Measurements from ENCODE around the gene FRMPD2. TPM values are rescaled to one million over a fixed set of nuclear protein-coding genes. Genes with fewer than 3 reads are reported as not detected.

FRMPD2 gene
- total RNA-seq, 1 experiment from 2014 or later = 0.30 TPM

DNA sequence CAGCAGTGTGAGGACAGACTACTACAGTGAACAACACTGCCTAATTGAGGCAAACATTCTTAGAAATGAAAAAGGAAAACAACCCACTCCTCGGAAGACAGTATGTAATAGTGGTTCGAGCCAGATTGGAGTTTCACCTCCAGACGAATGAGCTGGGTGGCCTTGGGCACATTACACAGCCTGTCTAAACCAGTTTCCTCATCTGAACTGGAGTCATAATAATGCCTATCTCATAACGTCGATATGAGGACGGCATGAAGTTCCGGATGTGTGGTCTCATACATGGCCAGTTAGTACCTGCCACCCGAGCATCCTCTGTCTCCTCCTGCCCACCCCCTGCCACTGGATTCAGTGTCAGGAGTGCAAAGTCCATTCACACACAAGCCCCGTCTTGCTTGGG lies 15.8 kb upstream of the FRMPD2 start:
- no TSS peak for BruUV-seq (replicated peaks)
- H3K4me2 ChIP-seq (ENCODE audit: low read length) = no peak overlapping the region
- no peak for ATAC-seq
- TF ChIP-seq CTCF (IDR thresholded peaks at IDR 0.05 in 2 of 3, conservative IDR thresholded peaks at IDR 0.05 in 1 of 3; ENCODE audit: borderline replicate concordance in 1 of 3, insufficient read depth in 1 of 3, low read depth in 2 of 3, low read length in 2 of 3) = no peak
- TF ChIP-seq EZH2 (IDR thresholded peaks at IDR 0.05) = no peak
- no peak for TF ChIP-seq ZFX (IDR thresholded peaks at IDR 0.05)
- no peak for TF ChIP-seq ZNF274 (IDR thresholded peaks at IDR 0.05; ENCODE audit: low read depth, low read length)
- no peak for TF ChIP-seq RAD21 (IDR thresholded peaks at IDR 0.05; ENCODE audit: low read depth)
- TF ChIP-seq FOSL1 (IDR thresholded peaks at IDR 0.05; ENCODE audit: low read depth) = no peak
- no peak for TF ChIP-seq SRF (IDR thresholded peaks at IDR 0.05; ENCODE audit: low read depth)
- TF ChIP-seq YY1 (IDR thresholded peaks at IDR 0.05; ENCODE audit: extremely low read depth, insufficient replicate concordance, low read depth, low read length) = no peak
- TF ChIP-seq ELF1 (IDR thresholded peaks at IDR 0.05; ENCODE audit: borderline replicate concordance, low read depth) = no peak
- TF ChIP-seq, protein P1, sequence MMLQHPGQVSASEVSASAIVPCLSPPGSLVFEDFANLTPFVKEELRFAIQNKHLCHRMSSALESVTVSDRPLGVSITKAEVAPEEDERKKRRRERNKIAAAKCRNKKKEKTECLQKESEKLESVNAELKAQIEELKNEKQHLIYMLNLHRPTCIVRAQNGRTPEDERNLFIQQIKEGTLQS (IDR thresholded peaks at IDR 0.05) = no peak
- TF ChIP-seq EGR1 (IDR thresholded peaks at IDR 0.05; ENCODE audit: low read depth) = no peak
- no peak for TF ChIP-seq MAX (IDR thresholded peaks at IDR 0.05)
- TF ChIP-seq EZH2phosphoT487 (IDR thresholded peaks at IDR 0.05; ENCODE audit: borderline replicate concordance) = no peak
- no peak for TF ChIP-seq SIN3A (IDR thresholded peaks at IDR 0.05; ENCODE audit: low read depth)
- TF ChIP-seq CBX3 (IDR thresholded peaks at IDR 0.05; ENCODE audit: low read depth) = no peak
- TF ChIP-seq CEBPB (IDR thresholded peaks at IDR 0.05; ENCODE audit: low read depth) = no peak
- TF ChIP-seq POLR2A (IDR thresholded peaks at IDR 0.05; ENCODE audit: borderline replicate concordance, extremely low read depth, insufficient read depth, insufficient read length) = no peak
- TF ChIP-seq SP1 (IDR thresholded peaks at IDR 0.05; ENCODE audit: low read depth) = no peak
- no peak for TF ChIP-seq TCF7L2 (IDR thresholded peaks at IDR 0.05; ENCODE audit: borderline replicate concordance, extremely low read depth, insufficient read depth, insufficient read length)
- TF ChIP-seq REST (IDR thresholded peaks at IDR 0.05; ENCODE audit: low read depth) = no peak
- no peak overlapping the region for H3K9ac ChIP-seq (ENCODE audit: low read length)
- no peaks in the 10 kb centered on the region for H3K9me3 ChIP-seq (ENCODE audit: control insufficient read depth in 1 of 2, insufficient read depth in 1 of 2, low read depth in 1 of 2, low read length in 2 of 2)
- no peaks in the 10 kb centered on the region for H3K9me2 ChIP-seq (ENCODE audit: insufficient read depth)
- ChIA-PET RAD21 (ENCODE audit: low non-redundant PET in 1 of 2, low total read pairs in 2 of 2, uncharacterized antibody in 2 of 2, unreplicated experiment in 2 of 2) (no interaction called here), POLR2A (no interaction called here), CTCF (interaction anchor here (0.7 to 1.6 kb wide), 8 partner anchors 9 to 216 kb away, joined by 3 to 5 read pairs (median 4); partner anchors contain the start of gene MAPK8)
- no peak for DNase-seq (ENCODE audit: low read depth, low spot score)
- intact Hi-C loops (cut with micrococcal nuclease) = no loop called here
- no peak overlapping the region for H3K27ac ChIP-seq (ENCODE audit: low read depth, low read length)
- H3K79me2 ChIP-seq (ENCODE audit: insufficient read depth, low read length) = no peaks in the 10 kb centered on the region
- no peak overlapping the region for H3K4me3 ChIP-seq (replicated peaks in 1 of 2; ENCODE audit: low read depth in 1 of 2, low read length in 2 of 2)
- no peaks in the 10 kb centered on the region for H4K20me1 ChIP-seq (ENCODE audit: insufficient read depth)
- H3K27me3 ChIP-seq (ENCODE audit: insufficient read depth, low read length) = no peaks in the 10 kb centered on the region
- peaks cover 2 to 7% of the 10 kb centered on the region in 2 experiments; a peak in 2 of 4 replicates for H3K4me1 ChIP-seq (ENCODE audit: control insufficient read depth in 1 of 2, insufficient read depth in 2 of 2, low read length in 2 of 2)
- no peak overlapping the region for H2AFZ ChIP-seq (ENCODE audit: low read depth, low read length, poor library complexity, severe bottlenecking)
- H3K36me3 ChIP-seq (ENCODE audit: control insufficient read depth in 1 of 2, insufficient read depth in 2 of 2, low read length in 2 of 2) = no peaks in the 10 kb centered on the region
